Stimulated activated effector memory CD8-positive, alpha-beta T cell treated with anti-CD3 and anti-CD28 coated beads, Interleukin-12 subunit alpha, Interleukin-12 subunit beta, amount 100 ng/mL, for 72 hours (primary cell): Measurements from ENCODE around the gene LMF1.

Experiments
- ATAC-seq: fragments of 150-1000 bp; cut with Tn5 transposase; 2 replicates; pipeline ENCODE4 v1.10.0; 2021
- DNase-seq, 2 donors: peaks; one replicate each; pipeline ENCODE4 v3.0.0; 2021 to 2022; ENCODE audit warnings: low spot score in 2 of 2
- H3K27ac Mint-ChIP-seq: one replicate; pipeline ENCODE4 v1.8.0; 2022; ENCODE audit warnings: mild to moderate bottlenecking, mixed read lengths
- H3K36me3 Mint-ChIP-seq: one replicate; pipeline ENCODE4 v1.8.0; 2022; ENCODE audit warnings: mild to moderate bottlenecking, mixed read lengths
- H3K4me1 Mint-ChIP-seq: one replicate; pipeline ENCODE4 v1.8.0; 2022; ENCODE audit warnings: mixed read lengths
- H3K4me3 Mint-ChIP-seq: one replicate; pipeline ENCODE4 v1.8.0; 2022; ENCODE audit warnings: mild to moderate bottlenecking, mixed read lengths
- H3K9me3 Mint-ChIP-seq: one replicate; pipeline ENCODE4 v1.8.0; 2022; ENCODE audit warnings: mixed read lengths

The LMF1 gene

GRCh38 chr16:854808-855410 is 115.9 kb downstream of the LMF1 start:
- no peaks in the 10 kb centered on the region for H3K4me1 Mint-ChIP-seq
- DNase-seq (no peak), ATAC-seq (no peak)
- H3K9me3 Mint-ChIP-seq, result no peaks in the 10 kb centered on the region
- peaks cover 4% of the 10 kb centered on the region for H3K36me3 Mint-ChIP-seq
- no peak overlapping the region for H3K27ac Mint-ChIP-seq
- H3K4me3 Mint-ChIP-seq, result no peak overlapping the region

GRCh38 chr16:853981-854807 is 116.6 kb downstream of the LMF1 start:
- H3K27ac Mint-ChIP-seq, result peak overlapping the region; percentile 68
- no peaks in the 10 kb centered on the region for H3K9me3 Mint-ChIP-seq
- DNase-seq (no peak), ATAC-seq (no peak)
- no peak overlapping the region for H3K4me3 Mint-ChIP-seq
- H3K4me1 Mint-ChIP-seq, result no peaks in the 10 kb centered on the region
- H3K36me3 Mint-ChIP-seq, result no peaks in the 10 kb centered on the region

GRCh38 chr16:853306-853705 is 117.5 kb downstream of the LMF1 start:
- ATAC-seq (no peak), DNase-seq (no peak)
- Mint-ChIP-seq H3K36me3 (no peaks in the 10 kb centered on the region), H3K9me3 (no peaks in the 10 kb centered on the region), H3K4me1 (no peaks in the 10 kb centered on the region), H3K4me3 (no peak overlapping the region), H3K27ac (peak overlapping the region; percentile 68)

GRCh38 chr16:852451-853185 is 118.2 kb downstream of the LMF1 start:
- Mint-ChIP-seq H3K9me3 (no peaks in the 10 kb centered on the region), H3K4me1 (no peaks in the 10 kb centered on the region), H3K36me3 (no peaks in the 10 kb centered on the region), H3K4me3 (no peak overlapping the region), H3K27ac (no peak overlapping the region)
- DNase-seq, result no peak
- ATAC-seq, result no peak

- no peak for DNase-seq
- H3K36me3 Mint-ChIP-seq, result no peaks in the 10 kb centered on the region
- no peak overlapping the region for H3K4me3 Mint-ChIP-seq
- no peaks in the 10 kb centered on the region for H3K4me1 Mint-ChIP-seq
- no peak overlapping the region for H3K27ac Mint-ChIP-seq
- no peak for ATAC-seq
- H3K9me3 Mint-ChIP-seq, result no peaks in the 10 kb centered on the region
These were observed 118.9 kb downstream of the LMF1 start for GRCh38 chr16:851871-852270.

GRCh38 chr16:851209-851810 is 119.5 kb downstream of the LMF1 start:
- peak overlapping the region; percentile 20 for H3K27ac Mint-ChIP-seq
- no peaks in the 10 kb centered on the region for H3K36me3 Mint-ChIP-seq
- DNase-seq (no peak), ATAC-seq (no peak)
- H3K4me1 Mint-ChIP-seq, result no peaks in the 10 kb centered on the region
- no peaks in the 10 kb centered on the region for H3K9me3 Mint-ChIP-seq
- no peak overlapping the region for H3K4me3 Mint-ChIP-seq

GRCh38 chr16:850668-851067 is 120.1 kb downstream of the LMF1 start:
- H3K9me3 Mint-ChIP-seq, result no peaks in the 10 kb centered on the region
- no peak for ATAC-seq
- no peak for DNase-seq
- H3K27ac Mint-ChIP-seq, result peak overlapping the region; percentile 20
- H3K4me1 Mint-ChIP-seq, result no peaks in the 10 kb centered on the region
- no peaks in the 10 kb centered on the region for H3K36me3 Mint-ChIP-seq
- H3K4me3 Mint-ChIP-seq, result no peak overlapping the region

GRCh38 chr16:848510-849253 is 122.1 kb downstream of the LMF1 start:
- Mint-ChIP-seq H3K4me3 (no peak overlapping the region), H3K27ac (no peak overlapping the region), H3K9me3 (no peaks in the 10 kb centered on the region), H3K4me1 (no peaks in the 10 kb centered on the region), H3K36me3 (no peaks in the 10 kb centered on the region)
- ATAC-seq, result no peak
- no peak for DNase-seq

GRCh38 chr16:847681-848445 is 122.9 kb downstream of the LMF1 start:
- Mint-ChIP-seq H3K4me3 (no peak overlapping the region), H3K36me3 (no peaks in the 10 kb centered on the region), H3K4me1 (no peaks in the 10 kb centered on the region), H3K9me3 (no peaks in the 10 kb centered on the region), H3K27ac (no peak overlapping the region)
- DNase-seq (no peak), ATAC-seq (no peak)

- Mint-ChIP-seq H3K4me3 (no peak overlapping the region), H3K9me3 (no peaks in the 10 kb centered on the region), H3K4me1 (no peaks in the 10 kb centered on the region), H3K27ac (no peak overlapping the region), H3K36me3 (no peaks in the 10 kb centered on the region)
- no peak for ATAC-seq
- DNase-seq, result no peak
These were observed 123.6 kb downstream of the LMF1 start for GRCh38 chr16:847151-847550.

GRCh38 chr16:845351-845745 is 125.4 kb downstream of the LMF1 start:
- H3K36me3 Mint-ChIP-seq, result no peaks in the 10 kb centered on the region
- DNase-seq (no peak), ATAC-seq (no peak)
- no peaks in the 10 kb centered on the region for H3K9me3 Mint-ChIP-seq
- H3K4me3 Mint-ChIP-seq, result no peak overlapping the region
- H3K27ac Mint-ChIP-seq, result no peak overlapping the region
- H3K4me1 Mint-ChIP-seq, result no peaks in the 10 kb centered on the region

- Mint-ChIP-seq H3K36me3 (no peaks in the 10 kb centered on the region), H3K9me3 (no peaks in the 10 kb centered on the region), H3K4me3 (no peak overlapping the region), H3K27ac (no peak overlapping the region), H3K4me1 (no peaks in the 10 kb centered on the region)
- ATAC-seq, result no peak
- no peak for DNase-seq
These were observed 126.0 kb downstream of the LMF1 start for GRCh38 chr16:844638-845350.

- Mint-ChIP-seq H3K4me3 (no peak overlapping the region), H3K27ac (no peak overlapping the region), H3K36me3 (no peaks in the 10 kb centered on the region), H3K9me3 (no peaks in the 10 kb centered on the region), H3K4me1 (no peaks in the 10 kb centered on the region)
- DNase-seq (no peak), ATAC-seq (no peak)
These were observed 127.0 kb downstream of the LMF1 start for GRCh38 chr16:843771-844170.
